Measurements from ENCODE around the gene ELOVL6. TPM values are rescaled to one million over a fixed set of nuclear protein-coding genes. Genes with fewer than 3 reads are reported as not detected.

The ELOVL6 gene
- total RNA-seq, 1 donor from 2014 or later, result 51.6 TPM

DNA sequence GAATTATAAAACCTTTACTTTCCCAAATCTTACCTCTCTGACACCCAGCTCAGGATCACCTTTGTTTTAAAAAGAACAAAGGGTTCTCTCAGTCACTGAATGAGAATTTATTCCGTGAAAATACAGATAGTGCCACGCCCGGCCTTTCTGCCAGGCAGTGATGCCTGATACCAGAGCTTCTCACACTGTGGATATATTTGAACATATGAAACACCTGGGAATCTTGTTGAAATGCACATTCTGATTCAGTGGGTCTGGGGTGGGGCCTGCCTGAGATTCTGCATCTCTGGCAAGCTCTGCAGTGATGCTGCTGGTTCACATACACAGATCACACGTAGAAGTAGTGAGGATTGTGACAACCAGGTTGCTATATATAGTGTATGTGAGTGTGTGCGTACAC, 46.0 kb downstream of the ELOVL6 start:
- Mint-ChIP-seq H3K36me3 (peaks cover 6% of the 10 kb centered on the region), H3K4me1 (ENCODE audit: unreplicated experiment) (peaks cover 15% of the 10 kb centered on the region), H3K9me3 (no peaks in the 10 kb centered on the region), H3K27ac (no peak overlapping the region), H3K27me3 (no peaks in the 10 kb centered on the region), H3K4me3 (no peak overlapping the region)
- no peak for DNase-seq (ENCODE audit: extremely low spot score, unreplicated experiment)
- TF ChIP-seq, protein P1, sequence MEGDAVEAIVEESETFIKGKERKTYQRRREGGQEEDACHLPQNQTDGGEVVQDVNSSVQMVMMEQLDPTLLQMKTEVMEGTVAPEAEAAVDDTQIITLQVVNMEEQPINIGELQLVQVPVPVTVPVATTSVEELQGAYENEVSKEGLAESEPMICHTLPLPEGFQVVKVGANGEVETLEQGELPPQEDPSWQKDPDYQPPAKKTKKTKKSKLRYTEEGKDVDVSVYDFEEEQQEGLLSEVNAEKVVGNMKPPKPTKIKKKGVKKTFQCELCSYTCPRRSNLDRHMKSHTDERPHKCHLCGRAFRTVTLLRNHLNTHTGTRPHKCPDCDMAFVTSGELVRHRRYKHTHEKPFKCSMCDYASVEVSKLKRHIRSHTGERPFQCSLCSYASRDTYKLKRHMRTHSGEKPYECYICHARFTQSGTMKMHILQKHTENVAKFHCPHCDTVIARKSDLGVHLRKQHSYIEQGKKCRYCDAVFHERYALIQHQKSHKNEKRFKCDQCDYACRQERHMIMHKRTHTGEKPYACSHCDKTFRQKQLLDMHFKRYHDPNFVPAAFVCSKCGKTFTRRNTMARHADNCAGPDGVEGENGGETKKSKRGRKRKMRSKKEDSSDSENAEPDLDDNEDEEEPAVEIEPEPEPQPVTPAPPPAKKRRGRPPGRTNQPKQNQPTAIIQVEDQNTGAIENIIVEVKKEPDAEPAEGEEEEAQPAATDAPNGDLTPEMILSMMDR (conservative IDR thresholded peaks at IDR 0.05), result no peak

DNA sequence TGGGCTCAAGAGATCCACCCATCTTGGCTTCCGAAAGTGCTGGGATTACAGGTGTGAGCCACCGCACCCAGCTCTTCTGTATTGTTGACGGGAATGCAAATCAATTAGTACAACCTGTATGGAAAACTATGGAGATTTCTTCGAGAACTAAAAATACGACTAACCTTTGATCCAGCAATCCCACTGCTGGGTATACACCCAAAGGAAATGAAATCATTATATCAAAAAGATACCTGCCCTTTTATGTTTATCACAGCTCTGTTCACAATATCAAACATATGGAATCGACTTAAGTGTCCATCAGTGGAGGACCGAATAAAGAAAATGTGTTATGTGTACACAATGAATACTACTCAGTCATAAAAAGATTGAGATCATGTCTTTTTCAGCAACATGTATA, 49.3 kb downstream of the ELOVL6 start:
- no peak for DNase-seq (ENCODE audit: extremely low spot score, unreplicated experiment)
- Mint-ChIP-seq H3K27ac (no peak overlapping the region), H3K4me1 (ENCODE audit: unreplicated experiment) (peaks cover 18% of the 10 kb centered on the region), H3K36me3 (peaks cover 22% of the 10 kb centered on the region), H3K9me3 (peaks cover 7% of the 10 kb centered on the region), H3K4me3 (no peak overlapping the region), H3K27me3 (no peaks in the 10 kb centered on the region)
- TF ChIP-seq, protein P1 (conservative IDR thresholded peaks at IDR 0.05), result no peak

DNA sequence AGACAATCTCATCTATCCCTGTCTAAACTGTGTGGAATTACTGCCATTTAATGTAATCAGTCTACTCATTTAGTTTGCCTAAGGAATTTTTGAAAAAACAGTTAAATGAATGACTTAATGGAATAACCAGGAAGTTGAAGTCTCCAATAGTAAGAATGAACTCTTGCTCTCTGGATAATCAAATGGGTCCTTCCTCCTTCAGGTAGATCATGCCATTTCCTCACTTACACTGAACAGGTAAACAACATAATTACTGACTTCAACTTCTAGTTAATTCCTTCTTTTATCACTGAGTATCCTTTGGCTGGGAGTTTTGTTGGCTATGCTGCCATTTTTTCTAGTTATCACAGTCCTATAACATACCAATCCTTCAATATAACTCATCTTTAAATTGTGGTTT, 56.0 kb downstream of the ELOVL6 start:
- TF ChIP-seq, protein P1 (conservative IDR thresholded peaks at IDR 0.05), result no peak
- H3K36me3 Mint-ChIP-seq, result peaks cover 25% of the 10 kb centered on the region
- DNase-seq (ENCODE audit: extremely low spot score, unreplicated experiment), result no peak
- H3K9me3 Mint-ChIP-seq, result peaks cover 14% of the 10 kb centered on the region
- no peaks in the 10 kb centered on the region for H3K27me3 Mint-ChIP-seq
- no peak overlapping the region for H3K4me3 Mint-ChIP-seq
- no peak overlapping the region for H3K27ac Mint-ChIP-seq
- H3K4me1 Mint-ChIP-seq (ENCODE audit: unreplicated experiment), result peaks cover 26% of the 10 kb centered on the region

DNA sequence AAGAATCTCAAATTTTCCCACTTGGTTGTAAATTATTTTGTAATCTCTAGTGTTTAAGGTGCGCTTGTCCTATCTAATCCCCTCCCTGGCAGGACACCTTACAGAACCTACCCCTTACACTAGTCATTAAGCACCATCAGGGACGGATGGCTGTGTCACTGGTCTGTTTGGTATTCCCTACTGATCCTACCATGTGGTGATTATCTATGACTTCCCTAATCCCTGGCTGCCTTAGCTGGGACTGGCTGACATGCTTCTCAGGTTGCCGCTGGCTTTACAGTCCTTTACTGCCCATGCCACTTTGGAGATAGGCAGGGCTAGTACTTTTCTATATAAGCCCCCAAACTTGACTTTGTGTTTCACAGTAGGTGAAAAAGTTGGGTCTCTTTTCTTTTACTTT, 58.6 kb downstream of the ELOVL6 start:
- Mint-ChIP-seq H3K36me3 (peaks cover 7% of the 10 kb centered on the region), H3K27me3 (no peaks in the 10 kb centered on the region), H3K4me1 (ENCODE audit: unreplicated experiment) (peaks cover 19% of the 10 kb centered on the region), H3K4me3 (peak overlapping the region; percentile 31), H3K9me3 (peaks cover 8% of the 10 kb centered on the region), H3K27ac (no peak overlapping the region)
- TF ChIP-seq, protein P1 (conservative IDR thresholded peaks at IDR 0.05), result no peak
- no peak for DNase-seq (ENCODE audit: extremely low spot score, unreplicated experiment)

DNA sequence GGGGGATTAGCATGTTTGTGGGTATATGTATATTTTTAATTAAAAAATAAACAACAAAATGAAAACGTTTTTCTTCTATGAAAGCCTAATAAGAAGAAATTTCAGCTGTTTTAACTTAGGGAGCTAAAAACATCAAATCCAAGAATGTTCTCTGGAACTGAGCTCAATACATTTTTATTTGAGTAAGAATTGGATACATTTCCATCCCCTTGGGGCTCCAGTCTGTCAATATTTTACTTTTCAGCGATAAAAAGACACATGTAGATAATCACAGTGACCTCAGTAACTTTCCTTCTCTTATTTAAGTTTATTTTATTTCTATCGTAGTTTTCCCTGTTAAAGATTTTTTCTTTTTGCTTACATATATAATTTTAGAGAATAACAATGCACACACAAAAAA, 59.3 kb downstream of the ELOVL6 start:
- no peak overlapping the region for H3K27ac Mint-ChIP-seq
- TF ChIP-seq, protein P1 (conservative IDR thresholded peaks at IDR 0.05), result no peak
- no peak for DNase-seq (ENCODE audit: extremely low spot score, unreplicated experiment)
- peaks cover 12% of the 10 kb centered on the region for H3K36me3 Mint-ChIP-seq
- H3K9me3 Mint-ChIP-seq, result peaks cover 8% of the 10 kb centered on the region
- H3K4me1 Mint-ChIP-seq (ENCODE audit: unreplicated experiment), result peaks cover 21% of the 10 kb centered on the region
- no peaks in the 10 kb centered on the region for H3K27me3 Mint-ChIP-seq
- H3K4me3 Mint-ChIP-seq, result no peak overlapping the region

DNA sequence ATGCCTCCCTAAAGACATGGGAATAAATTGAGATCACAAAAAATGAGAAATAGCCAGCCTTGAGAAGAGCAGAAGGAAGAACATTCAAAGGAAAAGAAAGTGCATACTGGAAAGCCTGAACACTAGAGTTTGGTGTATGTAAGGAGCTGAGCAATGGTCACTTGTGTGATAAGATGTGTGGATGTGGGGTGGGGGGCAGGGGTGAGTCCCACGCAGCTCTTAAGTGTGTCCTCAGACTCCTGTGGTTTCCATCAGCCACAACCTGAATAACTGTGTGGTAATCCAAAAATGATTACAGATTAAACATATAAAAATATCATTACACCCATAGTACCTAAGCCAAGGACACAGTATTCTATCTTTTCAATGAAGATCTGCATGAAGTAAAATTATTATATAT, 59.9 kb downstream of the ELOVL6 start:
- H3K9me3 Mint-ChIP-seq, result peaks cover 8% of the 10 kb centered on the region

More for the DNA sequence above, 59.9 kb downstream of the ELOVL6 start:
- DNase-seq (ENCODE audit: extremely low spot score, unreplicated experiment), result no peak
- peaks cover 13% of the 10 kb centered on the region for H3K36me3 Mint-ChIP-seq
- no peak overlapping the region for H3K4me3 Mint-ChIP-seq
- TF ChIP-seq, protein P1 (conservative IDR thresholded peaks at IDR 0.05), result no peak
- H3K4me1 Mint-ChIP-seq (ENCODE audit: unreplicated experiment), result peaks cover 21% of the 10 kb centered on the region
- H3K27me3 Mint-ChIP-seq, result no peaks in the 10 kb centered on the region
- no peak overlapping the region for H3K27ac Mint-ChIP-seq

All from type B pancreatic cell (in vitro differentiated cells).